Panc1 (cell line): ENCODE results near the gene MEIS2. TPM values are rescaled to one million over a fixed set of nuclear protein-coding genes. Genes with fewer than 3 reads are reported as not detected.

Experiments
- ATAC-seq: fragments of 200-7000 bp; cut with Tn5 transposase; 2 replicates; pipeline ENCODE4 v1.9.1; 2020; ENCODE audit warnings: mild to moderate bottlenecking, moderate library complexity
- BruUV-seq: library from RNA; stranded (reverse); fragments of 400-500 nt; replicated peaks from 2 replicates; lab custom pipeline; 2021; lab: Mats Ljungman, UMichigan
- CTCF ChIA-PET: fragments of 300-600 bp; sonication (Branson Sonifier 250); formaldehyde crosslinking; loops from one replicate; lab custom pipeline; 2022; ENCODE audit warnings: antibody characterized with exemption; lab: Charles Lee
- POLR2A ChIA-PET: fragments of 300-600 bp; sonication (Branson Sonifier 250); formaldehyde crosslinking; loops from one replicate; lab custom pipeline; 2022; ENCODE audit warnings: antibody characterized with exemption; lab: Charles Lee
- DNase-seq: peaks from one replicate; pipeline ENCODE4 v3.0.0-alpha.2; 2010; ENCODE audit warnings: low read depth, low spot score
- H3K27ac ChIP-seq: 2 replicates; pipeline ENCODE4 v1.5.1; 2011; ENCODE audit warnings: mild to moderate bottlenecking, low read length, inconsistent platforms
- H3K27me3 ChIP-seq: fragments of 200-500 bp; sonication (Bioruptor generic); 2 replicates; pipeline ENCODE4 v1.6.0; 2014; ENCODE audit warnings: low read length, inconsistent platforms; ENCODE audit not compliant: control insufficient read depth, insufficient read depth
- H3K36me3 ChIP-seq: fragments of 200-500 bp; sonication (Bioruptor generic); 2 replicates; pipeline ENCODE4 v1.5.1; 2014; ENCODE audit warnings: inconsistent platforms, mild to moderate bottlenecking, low read length, moderate library complexity; ENCODE audit not compliant: control insufficient read depth, insufficient read depth
- H3K4me1 ChIP-seq: 2 replicates; pipeline ENCODE4 v1.5.1; 2011; ENCODE audit warnings: inconsistent platforms, mild to moderate bottlenecking, low read length, moderate library complexity; ENCODE audit not compliant: control insufficient read depth, insufficient read depth
- H3K4me3 ChIP-seq, 2 experiments: 2 replicates each; pipeline ENCODE4 v1.5.1; 2011 to 2012; ENCODE audit warnings: low read depth in 2 of 2, low read length in 2 of 2, mild to moderate bottlenecking in 2 of 2, inconsistent platforms in 1 of 2, moderate library complexity in 1 of 2
- H3K9me3 ChIP-seq: fragments of 200-500 bp; sonication (Bioruptor generic); 2 replicates; pipeline ENCODE4 v1.5.1; 2014; ENCODE audit warnings: low read depth, mild to moderate bottlenecking, inconsistent platforms, low read length, moderate library complexity; ENCODE audit not compliant: control insufficient read depth, insufficient read depth
- CTCF ChIP-seq: fragments of 450-650 bp; IDR thresholded peaks from 2 replicates; pipeline ENCODE4 v1.5.1; 2017; ENCODE audit warnings: mild to moderate bottlenecking
- POLR2AphosphoS5 ChIP-seq: IDR thresholded peaks from 2 replicates; pipeline ENCODE4 v1.6.1; 2012; ENCODE audit warnings: mild to moderate bottlenecking, low read depth, low read length, moderate library complexity
- SIN3A ChIP-seq: IDR thresholded peaks from 2 replicates; pipeline ENCODE4 v1.6.1; 2012; ENCODE audit warnings: low read depth, mild to moderate bottlenecking, low read length, moderate library complexity, borderline replicate concordance; ENCODE audit not compliant: insufficient read depth
- TCF7L2 ChIP-seq: IDR thresholded peaks from 2 replicates; pipeline ENCODE4 v1.6.1; 2011; ENCODE audit warnings: mild to moderate bottlenecking, low read depth, low read length, inconsistent platforms
- in situ Hi-C: cut with HindIII; loops from 2 replicates; pipeline ENCODE4 v1.10.0; 2016; ENCODE audit warnings: low sequenced_read_pairs, low pct_unique_long_range_greater_than_20kb
- intact Hi-C: fragments of 100-400 bp; cut with micrococcal nuclease; formaldehyde crosslinking; loops from one replicate; pipeline ENCODE4 v1.10.0; 2022; ENCODE audit not compliant: unreplicated experiment
- total RNA-seq: library from RNA; stranded (reverse); gene quantifications from one replicate; pipeline ENCODE4 v1.2.1, GENCODE V29; 2021; ENCODE audit not compliant: unreplicated experiment
- TF ChIP-seq, protein P1 (sequence below), 2 experiments: IDR thresholded peaks; 2 replicates each; pipeline ENCODE4 v1.6.1; 2011 to 2012; ENCODE audit warnings: low read depth in 2 of 2, control low read depth in 1 of 2, low read length in 1 of 2, mild to moderate bottlenecking in 1 of 2, moderate library complexity in 1 of 2; ENCODE audit not compliant: insufficient read depth in 1 of 2

MEIS2 gene
- total RNA-seq, 1 experiment from 2014 or later: 9.3 TPM

DNA sequence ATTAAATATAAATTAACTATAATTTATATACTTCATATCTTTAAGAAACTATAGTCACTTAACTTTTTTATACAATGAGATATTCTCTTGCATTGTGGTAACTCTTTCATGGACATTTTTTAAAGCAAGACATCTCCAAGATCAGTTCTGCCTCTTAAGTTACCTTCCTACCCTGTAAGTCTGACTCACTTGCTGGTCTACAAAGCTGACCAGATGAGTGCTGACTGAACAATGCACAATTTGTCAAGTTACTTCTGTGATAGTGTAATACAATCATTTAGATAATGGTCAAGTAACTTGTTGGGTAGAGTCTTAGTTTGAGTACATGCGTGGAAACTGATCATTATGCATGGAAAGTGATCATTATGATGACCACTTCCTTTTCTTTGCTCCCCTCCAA is 145.9 kb downstream of the MEIS2 start:
- Histone ChIP-seq H3K36me3 (no peaks in the 10 kb centered on the region), H3K27ac (no peak overlapping the region), H3K27me3 (no peaks in the 10 kb centered on the region), H3K4me3 (no peak overlapping the region), H3K9me3 (no peaks in the 10 kb centered on the region), H3K4me1 (no peaks in the 10 kb centered on the region)
- TF ChIP-seq SIN3A: no peak
- TF ChIP-seq POLR2AphosphoS5: no peak
- no peak for TF ChIP-seq CTCF
- TF ChIP-seq, protein P1, sequence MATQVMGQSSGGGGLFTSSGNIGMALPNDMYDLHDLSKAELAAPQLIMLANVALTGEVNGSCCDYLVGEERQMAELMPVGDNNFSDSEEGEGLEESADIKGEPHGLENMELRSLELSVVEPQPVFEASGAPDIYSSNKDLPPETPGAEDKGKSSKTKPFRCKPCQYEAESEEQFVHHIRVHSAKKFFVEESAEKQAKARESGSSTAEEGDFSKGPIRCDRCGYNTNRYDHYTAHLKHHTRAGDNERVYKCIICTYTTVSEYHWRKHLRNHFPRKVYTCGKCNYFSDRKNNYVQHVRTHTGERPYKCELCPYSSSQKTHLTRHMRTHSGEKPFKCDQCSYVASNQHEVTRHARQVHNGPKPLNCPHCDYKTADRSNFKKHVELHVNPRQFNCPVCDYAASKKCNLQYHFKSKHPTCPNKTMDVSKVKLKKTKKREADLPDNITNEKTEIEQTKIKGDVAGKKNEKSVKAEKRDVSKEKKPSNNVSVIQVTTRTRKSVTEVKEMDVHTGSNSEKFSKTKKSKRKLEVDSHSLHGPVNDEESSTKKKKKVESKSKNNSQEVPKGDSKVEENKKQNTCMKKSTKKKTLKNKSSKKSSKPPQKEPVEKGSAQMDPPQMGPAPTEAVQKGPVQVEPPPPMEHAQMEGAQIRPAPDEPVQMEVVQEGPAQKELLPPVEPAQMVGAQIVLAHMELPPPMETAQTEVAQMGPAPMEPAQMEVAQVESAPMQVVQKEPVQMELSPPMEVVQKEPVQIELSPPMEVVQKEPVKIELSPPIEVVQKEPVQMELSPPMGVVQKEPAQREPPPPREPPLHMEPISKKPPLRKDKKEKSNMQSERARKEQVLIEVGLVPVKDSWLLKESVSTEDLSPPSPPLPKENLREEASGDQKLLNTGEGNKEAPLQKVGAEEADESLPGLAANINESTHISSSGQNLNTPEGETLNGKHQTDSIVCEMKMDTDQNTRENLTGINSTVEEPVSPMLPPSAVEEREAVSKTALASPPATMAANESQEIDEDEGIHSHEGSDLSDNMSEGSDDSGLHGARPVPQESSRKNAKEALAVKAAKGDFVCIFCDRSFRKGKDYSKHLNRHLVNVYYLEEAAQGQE (IDR thresholded peaks at IDR 0.05; ENCODE audit: insufficient read depth in 1 of 2, low read depth in 2 of 2, low read length in 1 of 2): no peak
- no peak for TF ChIP-seq TCF7L2
- ChIA-PET POLR2A (no interaction called here), CTCF (no interaction called here)
- in situ Hi-C loops: no loop called here
- BruUV-seq: no TSS peak
- intact Hi-C loops: no loop called here
- DNase-seq (no peak), ATAC-seq (no peak)

DNA sequence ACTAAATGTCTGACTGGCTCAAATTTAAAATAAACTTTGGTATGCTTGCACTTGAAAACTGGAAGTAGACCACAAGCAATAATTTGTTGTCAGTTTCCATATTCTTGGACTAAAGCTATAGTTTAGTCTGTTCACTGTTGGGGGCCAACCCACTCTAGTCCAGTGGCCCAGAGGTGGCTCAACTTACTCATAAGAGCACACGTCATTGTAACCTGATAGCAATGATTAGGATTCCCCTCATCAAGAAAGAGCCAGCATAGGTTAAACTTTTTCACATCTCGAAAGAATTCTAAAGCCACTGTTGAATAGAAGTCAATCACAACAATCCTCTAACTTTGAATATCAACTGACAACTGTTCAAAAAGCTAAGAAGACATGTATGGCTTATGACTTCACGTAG is 147.0 kb downstream of the MEIS2 start:
- CTCF ChIA-PET: no interaction called here
- no peaks in the 10 kb centered on the region for H3K4me1 ChIP-seq
- no peaks in the 10 kb centered on the region for H3K36me3 ChIP-seq
- H3K9me3 ChIP-seq: no peaks in the 10 kb centered on the region
- no peak for TF ChIP-seq POLR2AphosphoS5
- TF ChIP-seq SIN3A: no peak
- TF ChIP-seq, protein P1 (IDR thresholded peaks at IDR 0.05; ENCODE audit: insufficient read depth in 1 of 2, low read depth in 2 of 2, low read length in 1 of 2): no peak
- TF ChIP-seq TCF7L2: no peak
- TF ChIP-seq CTCF: no peak
- ATAC-seq (no peak), DNase-seq (no peak)
- in situ Hi-C loops: no loop called here
- POLR2A ChIA-PET: interaction anchor here (0.5 kb wide), 1 partner anchor 50 kb away, joined by 3 read pairs; no protein-coding TSS in a partner anchor
- no peak overlapping the region for H3K27ac ChIP-seq
- BruUV-seq: no TSS peak
- intact Hi-C loops: no loop called here
- H3K27me3 ChIP-seq: no peaks in the 10 kb centered on the region
- no peak overlapping the region for H3K4me3 ChIP-seq
